Measurements from ENCODE around the gene TMED10.

GRCh38 chr14:75141062-75141461, 35.4 kb downstream of the TMED10 start:
- TF ChIP-seq SMAD3 (CRISPR knock-in tag; IDR thresholded peaks at IDR 0.05) (no peak), FOXA3 (CRISPR knock-in tag; IDR thresholded peaks at IDR 0.05) (no peak), ZNF713 (CRISPR knock-in tag; IDR thresholded peaks at IDR 0.05) (no peak), PBX3 (CRISPR knock-in tag; IDR thresholded peaks at IDR 0.05; ENCODE audit: borderline replicate concordance) (no peak), MAFG (CRISPR knock-in tag; IDR thresholded peaks at IDR 0.05) (no peak), KDM5A (IDR thresholded peaks at IDR 0.05; ENCODE audit: borderline replicate concordance, low read length) (no peak)
